ENCODE data around the gene MRAP2.

MRAP2 gene

GRCh38 chr6:84135291-84135690, 101.7 kb downstream of the MRAP2 start:
- DNase-seq (ENCODE audit: low read depth), result no peak

DNA sequence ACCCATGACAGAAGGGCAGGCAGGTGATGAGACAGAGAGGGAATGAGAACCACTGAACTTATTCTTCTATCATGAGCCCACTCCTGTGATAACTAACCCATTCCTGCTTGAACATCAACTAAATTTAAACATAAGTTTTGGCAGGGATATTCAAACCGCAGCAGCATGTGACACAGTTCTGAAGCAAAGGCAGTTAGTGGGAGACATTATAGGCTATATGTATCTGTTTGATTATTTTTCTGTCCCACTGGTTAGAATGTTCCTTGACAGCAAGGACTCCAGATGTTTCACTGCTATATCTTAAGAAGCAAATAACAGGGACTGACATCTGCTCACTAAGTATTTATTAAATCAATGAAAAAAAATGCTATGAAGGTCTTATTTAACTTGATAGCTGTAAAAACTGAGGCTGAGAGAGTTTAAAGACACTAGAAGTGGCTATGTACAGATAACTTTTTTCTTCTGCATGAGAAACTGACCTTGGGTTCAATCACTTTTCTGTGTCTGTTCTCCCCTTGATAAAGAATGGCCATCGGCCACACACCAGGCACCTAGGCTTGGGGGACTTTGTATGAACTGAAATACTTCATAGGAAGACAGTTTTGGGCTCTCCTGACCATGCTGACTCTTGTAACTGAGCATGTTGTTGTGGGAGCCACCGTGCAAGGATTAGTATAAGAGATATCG, 102.9 kb downstream of the MRAP2 start:
- DNase-seq (ENCODE audit: low read depth), result no peak

DNA sequence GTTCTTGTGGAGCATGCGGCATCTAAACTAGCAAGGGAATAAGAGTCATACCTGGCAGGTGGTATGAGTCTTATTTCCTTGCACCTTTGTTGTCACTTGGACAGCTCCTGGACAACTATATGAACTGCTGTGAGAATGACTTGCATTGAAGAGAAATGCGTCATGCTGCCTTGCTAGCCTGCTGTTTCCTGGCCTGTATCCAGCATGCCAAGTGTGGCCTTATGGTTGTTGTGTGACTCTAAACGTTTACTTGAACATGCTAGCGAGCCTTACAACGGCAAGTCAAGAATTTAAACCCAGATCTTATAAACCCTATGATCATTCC, 103.4 kb downstream of the MRAP2 start:
- DNase-seq (ENCODE audit: low read depth), result no peak

GRCh38 chr6:84137989-84138575, 104.5 kb downstream of the MRAP2 start:
- no peak for DNase-seq (ENCODE audit: low read depth)

- no peak for DNase-seq (ENCODE audit: low read depth)
Measured at GRCh38 chr6:84139311-84139710, 105.7 kb downstream of the MRAP2 start.

All from HS-27A (cell line).